Heart left ventricle (tissue), 16 donors: ENCODE results near the gene RCC1. TPM values are rescaled to one million over a fixed set of nuclear protein-coding genes. Genes with fewer than 3 reads are reported as not detected.

Experiments
- ATAC-seq, 4 donors: fragments of 200-7000 bp; cut with Tn5 transposase; one replicate each; pipeline ENCODE4 v1.9.1; 2020 to 2022; ENCODE audit warnings: moderate library complexity in 4 of 4, mild to moderate bottlenecking in 3 of 4, moderate number of reproducible peaks in 1 of 4
- DNase-seq, 5 donors: peaks; one replicate each; pipeline ENCODE4 v3.0.0-alpha.2; 2020
- H3K27ac ChIP-seq, 12 donors: fragments of 200-600 bp; sonication (generic) in 4 of 12; one replicate each; pipeline versions ENCODE4 v1.5.0 to v1.8.0; 2016 to 2022; ENCODE audit warnings: mild to moderate bottlenecking in 2 of 12
- H3K27me3 ChIP-seq, 9 donors: fragments of 200-600 bp; sonication (generic) in 2 of 9; one replicate each; pipeline versions ENCODE4 v1.5.1 to v1.8.0; 2016 to 2022; ENCODE audit warnings: mild to moderate bottlenecking in 3 of 9
- H3K36me3 ChIP-seq, 9 donors: fragments of 200-600 bp; sonication (generic) in 2 of 9; one replicate each; pipeline versions ENCODE4 v1.5.0 to v1.8.0; 2018 to 2022; ENCODE audit warnings: mild to moderate bottlenecking in 2 of 9
- H3K4me1 ChIP-seq, 12 donors: fragments of 200-600 bp; sonication (generic) in 4 of 12; one replicate each; pipeline versions ENCODE4 v1.5.0 to v1.8.0; 2016 to 2022; ENCODE audit warnings: mild to moderate bottlenecking in 3 of 12
- H3K4me3 ChIP-seq, 12 donors: fragments of 200-600 bp; sonication (generic) in 4 of 12; one replicate each; pipeline versions ENCODE4 v1.5.0 to v1.8.0; 2017 to 2022; ENCODE audit warnings: mild to moderate bottlenecking in 9 of 12, moderate library complexity in 4 of 12
- H3K9me3 ChIP-seq, 12 donors: fragments of 200-600 bp; sonication (generic) in 4 of 12; one replicate each; pipeline versions ENCODE4 v1.5.0 to v1.8.0; 2016 to 2022; ENCODE audit warnings: mild to moderate bottlenecking in 1 of 12
- POLR2A ChIP-seq, 2 donors: fragments of 450-650 bp; IDR thresholded peaks; one replicate each; pipeline ENCODE4 v1.6.1; 2017; ENCODE audit warnings: antibody characterized with exemption in 2 of 2, mild to moderate bottlenecking in 2 of 2, moderate library complexity in 2 of 2
- WGBS, 4 donors: extraction: QIAGEN DNeasy Blood & Tissue Kit in 2 of 4; methylation state at CpG; one replicate each; pipeline versions ENCODE4 v1.1.5 to v1.1.7; 2013 to 2018; 5-methylcytosine and 5-hydroxymethylcytosine counted together
- intact Hi-C, 10 donors: fragments of 100-400 bp; cut with DNase I; formaldehyde crosslinking; loops; one replicate each; pipeline versions ENCODE4 v1.11.1 to v1.14.2; 2022
- polyA plus RNA-seq, 2 donors: library from polyadenylated mRNA; stranded (reverse); fragments of 200-250 nt; gene quantifications; one replicate each; pipeline ENCODE4 v1.2.3, GENCODE V29; 2013
- total RNA-seq, 9 donors: library from RNA; depleted of rRNA in 2 of 9; stranded (reverse); fragments of >200 nt in 2 of 9; fragmentation: NEBNext Ultra II Directional in 3 of 9; extraction: Animal tissue kit (Norgen Biotek cat#: 25700) in 3 of 9; gene quantifications; one replicate each; pipeline versions ENCODE4 v1.1.0 to v1.2.4, GENCODE V29; 2016 to 2023
- TF ChIP-seq, protein P1 (sequence below), 12 donors: fragments of 200-600 bp; sonication (generic) in 4 of 12; IDR thresholded peaks; one replicate each; pipeline versions ENCODE4 v1.5.0 to v1.8.0; 2018 to 2022; ENCODE audit warnings: antibody characterized with exemption in 12 of 12, mild to moderate bottlenecking in 5 of 12
- donor health status: ischemic (EF 13 %, LVEDD 7.1; RV severe dilation, severe dysfunction).
- donor health status: healthy with polysubstance abuse.
- donor health status: DM: no; HTN: yes; CAD: no.
- donor health status: DM: no; HTN: no; CAD: no.
- donor health status: ischemic (EF 25% LVEDD 6.9; RV normal size, moderate dysfunction).
- donor health status: ischemic (EF 25% LVEDD 5.7; RV mildly dilated, moderate dysfunction).
- donor health status: healthy.
- donor health status: DM: yes; HTN: yes; CAD: no.
- donor health status: ischemic (EF 35%, LVEDD 5.7; RV mildly dilated, moderate dysfunction).
- donor health status: nonischemic (EF 11% LVEDD 7.7; RV severe dilation, severe dysfunction).
- donor health status: DM: yes; HTN: yes; CAD: no.
- donor health status: PGD.
- donor health status: ischemic (EF 29% LVEDD 5.4; RV normal size, mild dysfunction).
- donor health status: nonischemic (EF 23%, LVEDD 6.1; RV moderate dilation, normal function).

Gene RCC1
- total and polyA plus RNA-seq, 11 donors, result 2.4 to 24.1 (median 5.0) TPM

DNA sequence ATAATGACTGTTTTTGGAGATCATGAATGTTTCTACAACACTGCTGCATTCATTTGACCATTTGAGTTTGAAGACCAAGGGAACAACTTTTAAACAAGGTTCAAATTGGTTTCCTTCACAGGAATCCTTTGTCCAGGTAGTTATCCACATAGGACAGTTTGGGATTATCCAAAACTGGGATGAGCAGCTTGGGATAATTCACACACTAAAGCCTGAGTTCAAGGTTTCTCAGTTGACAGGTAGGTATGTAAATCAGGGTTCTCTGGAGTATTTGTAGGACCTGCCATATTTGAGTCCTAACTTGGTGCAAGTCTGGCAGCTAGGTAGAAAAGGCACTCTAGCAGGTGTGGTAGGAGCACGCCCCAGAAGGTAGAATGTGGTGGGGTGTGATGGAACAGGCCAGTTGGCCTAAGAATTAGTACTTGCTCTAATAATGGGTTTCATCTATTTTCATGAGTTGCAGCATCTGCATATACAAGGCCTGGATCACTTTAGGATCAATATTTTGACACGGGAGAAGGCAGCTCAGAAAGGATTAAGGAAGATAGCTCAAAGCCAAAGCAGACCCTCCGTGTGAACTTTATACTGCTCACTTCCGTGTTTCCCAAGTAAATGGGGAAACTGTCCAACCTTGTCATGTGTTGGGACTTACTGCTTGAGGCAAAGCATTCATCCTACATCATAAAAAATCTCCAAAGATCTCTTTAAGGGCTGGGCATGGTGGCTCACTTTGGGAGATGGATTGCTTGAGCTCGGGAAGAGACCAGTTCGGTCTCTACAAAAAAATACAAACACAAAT is 72.1 kb downstream of the RCC1 start:
- DNase-seq (no peak), ATAC-seq (no peak)
- TF ChIP-seq, protein P1, sequence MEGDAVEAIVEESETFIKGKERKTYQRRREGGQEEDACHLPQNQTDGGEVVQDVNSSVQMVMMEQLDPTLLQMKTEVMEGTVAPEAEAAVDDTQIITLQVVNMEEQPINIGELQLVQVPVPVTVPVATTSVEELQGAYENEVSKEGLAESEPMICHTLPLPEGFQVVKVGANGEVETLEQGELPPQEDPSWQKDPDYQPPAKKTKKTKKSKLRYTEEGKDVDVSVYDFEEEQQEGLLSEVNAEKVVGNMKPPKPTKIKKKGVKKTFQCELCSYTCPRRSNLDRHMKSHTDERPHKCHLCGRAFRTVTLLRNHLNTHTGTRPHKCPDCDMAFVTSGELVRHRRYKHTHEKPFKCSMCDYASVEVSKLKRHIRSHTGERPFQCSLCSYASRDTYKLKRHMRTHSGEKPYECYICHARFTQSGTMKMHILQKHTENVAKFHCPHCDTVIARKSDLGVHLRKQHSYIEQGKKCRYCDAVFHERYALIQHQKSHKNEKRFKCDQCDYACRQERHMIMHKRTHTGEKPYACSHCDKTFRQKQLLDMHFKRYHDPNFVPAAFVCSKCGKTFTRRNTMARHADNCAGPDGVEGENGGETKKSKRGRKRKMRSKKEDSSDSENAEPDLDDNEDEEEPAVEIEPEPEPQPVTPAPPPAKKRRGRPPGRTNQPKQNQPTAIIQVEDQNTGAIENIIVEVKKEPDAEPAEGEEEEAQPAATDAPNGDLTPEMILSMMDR (IDR thresholded peaks at IDR 0.05), result no peak
- TF ChIP-seq POLR2A (IDR thresholded peaks at IDR 0.05), result no peak
- H3K27ac ChIP-seq, result peak overlapping the region in 1 of 12 donors; percentile 46
- H3K27me3 ChIP-seq, result no peaks in the 10 kb centered on the region
- peaks cover 0 to 78% (median 62%) of the 10 kb centered on the region in 9 donors for H3K36me3 ChIP-seq
- 76 to 86% (median 81%) methylated on average over 6 of the region's 6 CpGs for WGBS, 4 donors
- intact Hi-C loops, result no loop called here
- H3K9me3 ChIP-seq, result no peaks in the 10 kb centered on the region
- H3K4me1 ChIP-seq, result peaks cover 0 to 49% (median 20%) of the 10 kb centered on the region in 12 donors
- H3K4me3 ChIP-seq, result no peak overlapping the region

DNA sequence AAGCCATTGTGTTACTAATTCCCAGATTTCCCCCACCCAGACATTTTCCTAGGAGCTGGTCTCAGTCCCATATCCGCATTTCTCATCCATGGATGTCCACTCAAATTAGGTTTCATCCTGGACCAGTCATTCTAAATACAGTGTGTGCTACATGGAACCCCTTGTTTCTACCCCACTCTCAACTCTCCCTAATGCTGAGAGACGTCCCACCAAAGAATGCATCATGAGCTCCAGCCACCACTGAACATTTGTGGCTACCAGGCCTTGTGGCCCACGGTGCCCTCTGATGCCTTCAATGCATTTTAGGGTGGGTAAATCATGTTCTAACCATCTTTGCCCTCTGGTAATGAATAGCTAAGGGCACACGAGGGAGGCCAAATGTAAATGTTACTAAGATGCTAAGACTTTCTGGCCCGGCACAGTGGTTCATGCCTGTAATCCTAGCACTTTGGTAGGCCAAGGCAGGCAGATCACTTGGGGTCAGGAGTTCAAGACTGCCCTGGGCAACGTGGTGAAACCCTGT is 72.9 kb downstream of the RCC1 start:
- peaks cover 0 to 52% (median 21%) of the 10 kb centered on the region in 12 donors for H3K4me1 ChIP-seq
- TF ChIP-seq, protein P1 (IDR thresholded peaks at IDR 0.05), result no peak
- WGBS, 4 donors, result 80 to 89% (median 85%) methylated on average over 5 to 6 of the region's 6 CpGs
- H3K9me3 ChIP-seq, result no peaks in the 10 kb centered on the region
- ATAC-seq, result no peak
- H3K36me3 ChIP-seq, result peaks cover 0 to 70% (median 54%) of the 10 kb centered on the region in 9 donors
- no peak for DNase-seq
- H3K27me3 ChIP-seq, result no peaks in the 10 kb centered on the region
- no peak overlapping the region for H3K4me3 ChIP-seq
- H3K27ac ChIP-seq, result peak overlapping the region in 1 of 12 donors; percentile 46
- intact Hi-C loops, result no loop called here

DNA sequence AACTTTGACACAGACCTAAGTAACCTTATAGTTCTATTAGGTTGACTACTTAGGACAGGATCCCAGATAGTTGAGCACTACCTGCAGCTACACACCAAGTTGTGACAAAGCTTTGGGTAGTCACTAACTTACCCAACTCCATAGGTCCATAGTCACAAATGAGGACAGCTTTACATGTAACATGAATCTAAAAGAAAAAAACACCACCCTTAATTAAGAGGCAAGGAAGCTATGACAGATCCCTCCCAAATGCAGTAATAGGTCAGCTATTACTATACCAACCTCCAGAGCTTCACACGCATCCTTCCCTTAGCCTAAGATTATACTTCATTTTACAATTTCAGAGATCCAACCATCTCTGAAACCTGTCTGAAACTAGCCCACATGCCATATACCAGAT is 73.6 kb downstream of the RCC1 start:
- 89 to 100% (median 95%) methylated on average over 1 of the region's 1 CpG for WGBS, 4 donors
- H3K4me3 ChIP-seq, result peak overlapping the region in 3 of 12 donors; percentile 77 to 90 (median 83)

More for the DNA sequence above, 73.6 kb downstream of the RCC1 start:
- Histone ChIP-seq H3K27me3 (no peaks in the 10 kb centered on the region), H3K4me1 (peaks cover 0 to 52% (median 21%) of the 10 kb centered on the region in 12 donors), H3K27ac (peak overlapping the region in 1 of 12 donors; percentile 94), H3K36me3 (peaks cover 0 to 63% (median 49%) of the 10 kb centered on the region in 9 donors), H3K9me3 (no peaks in the 10 kb centered on the region)
- DNase-seq (no peak), ATAC-seq (no peak)
- TF ChIP-seq POLR2A (IDR thresholded peaks at IDR 0.05), result no peak
- TF ChIP-seq, protein P1 (IDR thresholded peaks at IDR 0.05), result no peak
- intact Hi-C loops, result no loop called here
